ENCODE results near the gene EXOC2.

DNA sequence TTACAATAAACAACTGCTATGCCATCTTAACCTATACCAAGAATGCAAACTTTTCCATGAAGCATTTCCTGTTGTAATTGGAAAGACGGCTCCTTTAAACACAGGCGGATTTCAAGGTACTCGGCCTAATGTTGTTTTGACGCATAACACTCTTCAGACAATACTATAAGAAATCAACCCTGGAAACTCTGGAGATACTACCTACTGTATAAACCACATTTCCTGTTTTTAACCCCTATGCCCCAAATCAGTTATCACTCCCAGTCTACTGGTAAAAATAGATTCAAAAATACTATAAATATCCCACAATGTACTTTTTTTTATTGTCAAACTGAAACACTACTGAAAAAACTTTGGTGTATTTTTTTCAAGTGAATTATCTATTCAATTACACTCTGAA is 183.3 kb downstream of the EXOC2 start:
- TF ChIP-seq, protein P1, sequence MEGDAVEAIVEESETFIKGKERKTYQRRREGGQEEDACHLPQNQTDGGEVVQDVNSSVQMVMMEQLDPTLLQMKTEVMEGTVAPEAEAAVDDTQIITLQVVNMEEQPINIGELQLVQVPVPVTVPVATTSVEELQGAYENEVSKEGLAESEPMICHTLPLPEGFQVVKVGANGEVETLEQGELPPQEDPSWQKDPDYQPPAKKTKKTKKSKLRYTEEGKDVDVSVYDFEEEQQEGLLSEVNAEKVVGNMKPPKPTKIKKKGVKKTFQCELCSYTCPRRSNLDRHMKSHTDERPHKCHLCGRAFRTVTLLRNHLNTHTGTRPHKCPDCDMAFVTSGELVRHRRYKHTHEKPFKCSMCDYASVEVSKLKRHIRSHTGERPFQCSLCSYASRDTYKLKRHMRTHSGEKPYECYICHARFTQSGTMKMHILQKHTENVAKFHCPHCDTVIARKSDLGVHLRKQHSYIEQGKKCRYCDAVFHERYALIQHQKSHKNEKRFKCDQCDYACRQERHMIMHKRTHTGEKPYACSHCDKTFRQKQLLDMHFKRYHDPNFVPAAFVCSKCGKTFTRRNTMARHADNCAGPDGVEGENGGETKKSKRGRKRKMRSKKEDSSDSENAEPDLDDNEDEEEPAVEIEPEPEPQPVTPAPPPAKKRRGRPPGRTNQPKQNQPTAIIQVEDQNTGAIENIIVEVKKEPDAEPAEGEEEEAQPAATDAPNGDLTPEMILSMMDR (optimal IDR thresholded peaks at IDR 0.05 in 1 of 3, IDR thresholded peaks at IDR 0.05 in 1 of 3, conservative IDR thresholded peaks at IDR 0.05 in 1 of 3; ENCODE audit: extremely low read depth in 1 of 3, insufficient read depth in 2 of 3, low read length in 3 of 3): no peak
- TF ChIP-seq EZH2 (IDR thresholded peaks at IDR 0.05; ENCODE audit: low read length): no peak

All from keratinocyte (primary cell).